HG02798 (cell line): Measurements from ENCODE around the gene TMEM175.
A peak's percentile ranks its signal among the peaks of the same experiment; 100 is the strongest.
"Not testable (repeated sequence)": the region's sequence is repeated elsewhere in the genome, so short reads cannot be mapped to it uniquely, and the experiment has no call there.

ENCODE experiments used
- ATAC-seq: cut with Tn5 transposase; IDR thresholded peaks from one replicate; pipeline ENCODE4 v1.9.1; 2021; ENCODE audit warnings: mild to moderate bottlenecking; ENCODE audit not compliant: unreplicated experiment, poor library complexity

The TMEM175 gene

GRCh38 chr4:967113-968104 is 35.1 kb downstream of the TMEM175 start:
- ATAC-seq: no peak

GRCh38 chr4:968221-968620 is 36.0 kb downstream of the TMEM175 start:
- no peak for ATAC-seq

- ATAC-seq: no peak
These were observed 36.5 kb downstream of the TMEM175 start for GRCh38 chr4:968621-969394.

GRCh38 chr4:970046-970745 is 37.9 kb downstream of the TMEM175 start:
- ATAC-seq: no peak

GRCh38 chr4:970854-971520 is 38.7 kb downstream of the TMEM175 start:
- no peak for ATAC-seq

- ATAC-seq: no peak
These were observed 39.6 kb downstream of the TMEM175 start for GRCh38 chr4:971666-972500.

- peak; percentile 51 for ATAC-seq
These were observed 40.6 kb downstream of the TMEM175 start for GRCh38 chr4:972651-973424.

GRCh38 chr4:973431-974397 is 41.5 kb downstream of the TMEM175 start, which contains the start of gene DGKQ:
TSS of gene DGKQ (minus strand) at chr4:973569. CDS start at chr4:973482, 87 bp downstream.
- peak; percentile 77 for ATAC-seq

GRCh38 chr4:974668-975067 is 42.4 kb downstream of the TMEM175 start:
- no peak for ATAC-seq

GRCh38 chr4:976016-976415 is 43.8 kb downstream of the TMEM175 start:
- ATAC-seq: not testable (repeated sequence)

GRCh38 chr4:978957-979701 is 46.9 kb downstream of the TMEM175 start:
- ATAC-seq: no peak

- ATAC-seq: no peak
These were observed 50.0 kb downstream of the TMEM175 start for GRCh38 chr4:982291-982690.

GRCh38 chr4:982814-983213 is 50.6 kb downstream of the TMEM175 start:
- no peak for ATAC-seq

- ATAC-seq: no peak
These were observed 52.2 kb downstream of the TMEM175 start for GRCh38 chr4:984336-985054.

- no peak for ATAC-seq
These were observed 53.0 kb downstream of the TMEM175 start for GRCh38 chr4:985123-985830.
